ENCODE results near the gene KLHDC9. TPM values are rescaled to one million over a fixed set of nuclear protein-coding genes. Genes with fewer than 3 reads are reported as not detected.

KLHDC9 gene
- polyA plus RNA-seq, 1 donor from 2014 or later = 5.0 TPM

- peaks cover 4% of the 10 kb centered on the region for H3K27me3 Mint-ChIP-seq
- H3K9me3 Mint-ChIP-seq = no peaks in the 10 kb centered on the region
- no peaks in the 10 kb centered on the region for H3K36me3 Mint-ChIP-seq
- no peaks in the 10 kb centered on the region for H3K4me1 Mint-ChIP-seq
- H3K27ac Mint-ChIP-seq = peak overlapping the region in 1 of 3 donors; percentile 11
- H3K4me3 Mint-ChIP-seq = no peak overlapping the region
Measured at GRCh38 chr1:161083748-161084596, 14.2 kb upstream of the KLHDC9 start.

DNA sequence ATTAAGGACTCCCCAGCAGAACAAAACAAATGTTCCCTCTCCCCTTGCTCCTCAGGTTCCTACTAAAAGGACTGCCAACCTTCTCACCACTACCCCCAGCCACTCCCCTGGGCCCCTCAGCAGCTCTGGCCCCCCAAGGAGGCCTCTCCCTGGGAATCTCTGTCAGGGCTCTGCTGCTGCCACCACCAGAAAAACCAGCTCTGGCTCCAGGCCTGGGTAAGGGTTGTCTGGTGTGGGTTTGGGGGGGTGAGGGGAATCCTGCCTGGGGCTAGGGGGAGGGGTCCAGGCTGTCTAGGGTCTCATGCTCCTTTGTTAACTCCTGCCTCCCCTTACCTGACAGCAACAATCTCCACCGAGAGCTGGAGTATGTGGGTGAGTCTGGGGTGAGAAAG is 13.6 kb upstream of the KLHDC9 start:
- no peaks in the 10 kb centered on the region for H3K4me1 Mint-ChIP-seq
- no peaks in the 10 kb centered on the region for H3K9me3 Mint-ChIP-seq
- peak overlapping the region in 1 of 3 donors; percentile 11 for H3K27ac Mint-ChIP-seq
- H3K27me3 Mint-ChIP-seq = peaks cover 2% of the 10 kb centered on the region
- H3K36me3 Mint-ChIP-seq = no peaks in the 10 kb centered on the region
- H3K4me3 Mint-ChIP-seq = no peak overlapping the region

DNA sequence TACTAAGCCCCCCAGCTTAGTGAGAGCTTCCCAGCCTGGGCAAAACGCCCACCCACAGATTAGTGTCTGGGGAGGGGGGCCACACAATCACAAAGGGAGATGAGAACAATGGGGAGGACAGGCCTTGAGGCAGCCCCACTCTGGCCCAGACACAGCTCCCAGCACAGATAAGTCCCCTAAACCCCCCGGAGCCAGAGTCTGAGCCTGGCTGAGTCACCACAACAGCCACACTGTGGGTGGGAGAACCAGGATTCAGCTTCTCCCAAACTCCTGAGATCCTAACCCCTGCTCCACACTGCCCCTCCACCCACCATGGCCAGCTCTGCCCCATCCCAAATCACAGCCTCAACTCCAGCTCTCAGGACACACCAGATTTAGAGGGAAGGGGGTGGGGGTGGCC is 13.0 kb upstream of the KLHDC9 start:
- Mint-ChIP-seq H3K27ac (peak overlapping the region in 1 of 3 donors; percentile 11), H3K9me3 (no peaks in the 10 kb centered on the region), H3K36me3 (no peaks in the 10 kb centered on the region), H3K4me1 (no peaks in the 10 kb centered on the region), H3K27me3 (peaks cover 2% of the 10 kb centered on the region), H3K4me3 (no peak overlapping the region)

GRCh38 chr1:161086457-161086856 is 11.7 kb upstream of the KLHDC9 start:
- Mint-ChIP-seq H3K27ac (peak overlapping the region in 1 of 3 donors; percentile 29), H3K4me1 (no peaks in the 10 kb centered on the region), H3K9me3 (no peaks in the 10 kb centered on the region), H3K36me3 (no peaks in the 10 kb centered on the region), H3K27me3 (peaks cover 2% of the 10 kb centered on the region), H3K4me3 (no peak overlapping the region)

GRCh38 chr1:161088587-161089110 is 9.5 kb upstream of the KLHDC9 start:
- no peaks in the 10 kb centered on the region for H3K4me1 Mint-ChIP-seq
- peaks cover 2% of the 10 kb centered on the region for H3K27me3 Mint-ChIP-seq
- H3K36me3 Mint-ChIP-seq = no peaks in the 10 kb centered on the region
- H3K9me3 Mint-ChIP-seq = no peaks in the 10 kb centered on the region
- H3K4me3 Mint-ChIP-seq = no peak overlapping the region
- no peak overlapping the region for H3K27ac Mint-ChIP-seq

DNA sequence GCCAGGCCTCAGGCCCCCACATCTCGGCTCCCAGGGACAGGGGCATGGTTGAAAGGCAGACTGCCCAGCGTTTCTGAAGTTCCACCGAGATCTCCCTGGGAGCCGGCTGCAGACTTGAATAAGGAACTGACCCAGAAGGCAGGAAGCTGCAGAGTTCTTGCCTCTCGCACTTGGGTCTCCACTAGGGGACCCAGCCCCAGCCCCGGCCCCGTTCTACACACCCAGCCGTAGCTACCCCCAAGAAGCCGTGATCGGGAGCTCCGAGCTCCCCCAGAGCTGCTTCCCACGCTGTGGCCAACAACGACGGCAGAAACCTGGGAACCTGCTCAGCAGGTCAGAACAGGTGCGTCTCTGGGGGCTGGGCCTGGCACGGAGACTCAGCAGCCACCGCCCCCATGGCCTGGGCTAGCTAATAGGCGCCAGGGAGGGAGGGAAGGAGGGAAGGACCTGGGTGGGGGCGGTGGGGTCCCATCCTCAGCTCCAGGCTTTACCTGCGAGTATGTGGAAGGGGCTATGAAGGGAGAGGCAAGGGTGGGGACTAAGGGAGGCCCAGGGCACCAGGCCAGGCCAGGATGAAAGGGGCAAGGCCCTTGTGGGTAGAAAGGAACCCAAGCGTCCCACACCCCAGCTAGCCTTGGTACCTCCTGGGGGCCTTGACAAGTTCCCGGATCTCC is 8.8 kb upstream of the KLHDC9 start, which contains the start of gene NECTIN4:
TSS of gene NECTIN4 (minus strand) at position 308 of the 674 bp plus-strand sequence. CDS start at position 46, 262 bp downstream.
- Mint-ChIP-seq H3K9me3 (no peaks in the 10 kb centered on the region), H3K4me3 (no peak within 1 kb of the TSS), H3K27ac (no peak within 1 kb of the TSS), H3K4me1 (no peaks in the 10 kb centered on the region), H3K36me3 (no peaks in the 10 kb centered on the region), H3K27me3 (peaks cover 2% of the 10 kb centered on the region)

GRCh38 chr1:161089938-161090337 is 8.2 kb upstream of the KLHDC9 start:
- Mint-ChIP-seq H3K9me3 (no peaks in the 10 kb centered on the region), H3K27ac (no peak overlapping the region), H3K27me3 (peaks cover 2% of the 10 kb centered on the region), H3K4me1 (no peaks in the 10 kb centered on the region), H3K4me3 (no peak overlapping the region), H3K36me3 (no peaks in the 10 kb centered on the region)

- Mint-ChIP-seq H3K4me1 (no peaks in the 10 kb centered on the region), H3K9me3 (no peaks in the 10 kb centered on the region), H3K36me3 (no peaks in the 10 kb centered on the region), H3K4me3 (no peak overlapping the region), H3K27ac (no peak overlapping the region), H3K27me3 (peaks cover 2% of the 10 kb centered on the region)
Measured at GRCh38 chr1:161090617-161091016, 7.5 kb upstream of the KLHDC9 start.

DNA sequence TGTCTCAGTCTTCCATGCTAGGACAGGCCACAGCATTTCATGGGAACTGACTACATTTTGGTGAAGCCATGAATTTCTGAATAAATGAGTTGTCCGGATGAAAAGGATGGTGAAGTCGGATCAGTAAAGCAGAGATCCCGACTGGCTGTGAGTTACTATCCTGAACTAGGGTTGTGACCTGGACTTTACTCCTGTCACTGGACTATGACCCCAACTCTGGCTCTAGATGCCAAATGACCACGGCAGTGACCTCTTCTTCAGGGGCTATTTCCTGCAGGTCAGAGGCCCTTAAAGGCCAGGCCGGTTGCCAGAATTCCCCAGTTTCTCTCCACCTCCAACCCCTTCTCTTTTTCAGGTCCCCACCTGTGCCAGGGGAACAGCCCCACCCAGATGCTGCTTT is 7.1 kb upstream of the KLHDC9 start:
- H3K27ac Mint-ChIP-seq = no peak overlapping the region
- H3K4me3 Mint-ChIP-seq = no peak overlapping the region
- H3K4me1 Mint-ChIP-seq = peaks cover 0 to 3% (median under 1%) of the 10 kb centered on the region in 3 donors
- H3K27me3 Mint-ChIP-seq = no peaks in the 10 kb centered on the region
- H3K36me3 Mint-ChIP-seq = no peaks in the 10 kb centered on the region
- no peaks in the 10 kb centered on the region for H3K9me3 Mint-ChIP-seq

- Mint-ChIP-seq H3K4me1 (peaks cover 2 to 5% (median 5%) of the 10 kb centered on the region in 3 donors), H3K36me3 (no peaks in the 10 kb centered on the region), H3K27ac (no peak overlapping the region)
Measured at GRCh38 chr1:161091796-161092507, 6.2 kb upstream of the KLHDC9 start.

DNA sequence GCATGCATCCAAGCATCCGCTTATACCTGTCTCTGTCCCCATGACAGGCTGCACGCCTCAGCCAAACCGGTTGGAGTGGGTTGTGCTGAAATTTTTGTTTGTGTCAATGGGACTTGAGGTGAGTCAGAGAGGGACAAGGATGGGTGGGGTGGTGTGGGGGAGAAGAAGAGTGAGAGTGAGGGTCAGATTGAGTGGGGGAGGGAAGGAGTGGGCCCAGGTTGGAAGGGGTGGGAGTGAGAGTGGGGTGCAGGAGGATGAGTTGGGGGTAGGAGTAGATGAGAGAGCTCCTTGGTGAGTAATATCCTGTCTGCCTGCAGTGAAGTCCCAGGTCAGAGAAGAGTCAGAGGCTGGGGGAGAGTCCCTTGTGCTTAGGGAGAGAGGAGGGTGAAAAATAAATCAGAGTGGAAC is 5.5 kb upstream of the KLHDC9 start:
- Mint-ChIP-seq H3K36me3 (no peaks in the 10 kb centered on the region), H3K4me3 (no peak overlapping the region), H3K27me3 (no peaks in the 10 kb centered on the region), H3K9me3 (no peaks in the 10 kb centered on the region), H3K4me1 (peaks cover 8 to 11% (median 11%) of the 10 kb centered on the region in 3 donors), H3K27ac (no peak overlapping the region)

More at GRCh38 chr1:161091796-161092507, 6.2 kb upstream of the KLHDC9 start:
- Mint-ChIP-seq H3K27me3 (no peaks in the 10 kb centered on the region), H3K4me3 (no peak overlapping the region), H3K9me3 (no peaks in the 10 kb centered on the region)

GRCh38 chr1:161094481-161094880 is 3.7 kb upstream of the KLHDC9 start:
- no peaks in the 10 kb centered on the region for H3K36me3 Mint-ChIP-seq
- no peaks in the 10 kb centered on the region for H3K27me3 Mint-ChIP-seq
- H3K9me3 Mint-ChIP-seq = no peaks in the 10 kb centered on the region
- H3K4me1 Mint-ChIP-seq = peaks cover 16 to 21% (median 17%) of the 10 kb centered on the region in 3 donors
- H3K27ac Mint-ChIP-seq = peak overlapping the region in 2 of 3 donors; percentile 27 to 57
- peak overlapping the region in 1 of 4 donors; percentile 57 for H3K4me3 Mint-ChIP-seq

DNA sequence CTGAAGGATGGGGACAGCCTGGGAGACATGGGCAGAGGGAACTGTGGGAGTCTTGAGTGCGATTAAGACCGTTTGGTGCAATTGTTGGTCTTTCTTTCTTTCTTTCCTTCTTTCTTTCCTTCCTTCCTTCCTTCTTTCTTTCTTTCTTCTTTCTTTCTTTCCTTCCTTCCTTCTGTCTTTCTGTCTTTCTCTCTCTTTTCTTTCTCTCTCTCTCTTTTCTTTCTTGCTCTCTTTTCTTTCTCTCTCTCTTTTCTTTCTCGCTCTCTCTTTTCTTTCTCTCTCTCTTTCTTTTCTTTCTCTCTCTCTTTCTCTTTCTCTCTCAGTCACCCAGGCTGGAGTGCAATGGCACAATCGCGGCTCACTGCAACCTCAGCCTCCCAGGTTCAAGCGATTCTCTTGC is 2.9 kb upstream of the KLHDC9 start:
- H3K4me1 Mint-ChIP-seq = peaks cover 16 to 21% (median 17%) of the 10 kb centered on the region in 3 donors
- peak overlapping the region in 2 of 3 donors; percentile 57 to 98 for H3K27ac Mint-ChIP-seq
- H3K4me3 Mint-ChIP-seq = peak overlapping the region in 1 of 4 donors; percentile 64
- no peaks in the 10 kb centered on the region for H3K27me3 Mint-ChIP-seq
- no peaks in the 10 kb centered on the region for H3K36me3 Mint-ChIP-seq
- H3K9me3 Mint-ChIP-seq = no peaks in the 10 kb centered on the region

DNA sequence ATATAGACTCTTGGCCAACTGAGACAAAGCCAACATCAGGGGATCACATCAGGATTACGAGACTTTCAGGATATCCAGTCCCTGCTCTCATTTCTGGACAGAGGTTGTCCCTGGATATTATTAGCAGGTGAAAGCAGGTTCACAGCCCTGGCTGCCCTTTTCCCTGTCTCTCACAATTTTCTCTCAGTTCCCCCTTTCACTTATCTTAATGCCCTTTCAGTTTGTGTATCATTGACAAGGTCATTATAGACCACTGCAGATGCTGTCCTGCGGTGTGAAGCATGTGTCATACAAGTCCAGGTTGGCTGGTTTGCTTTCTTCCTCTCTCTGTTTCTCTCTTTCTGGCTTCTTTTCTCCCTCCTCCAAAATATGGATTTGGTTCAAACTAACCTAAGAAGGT is 2.1 kb upstream of the KLHDC9 start:
- Mint-ChIP-seq H3K4me3 (peak overlapping the region in 1 of 4 donors; percentile 91), H3K36me3 (no peaks in the 10 kb centered on the region)

GRCh38 chr1:161096530-161096929 is 1.6 kb upstream of the KLHDC9 start:
- Mint-ChIP-seq H3K9me3 (no peaks in the 10 kb centered on the region), H3K27ac (peak overlapping the region; percentile 67 to 100 (median 98)), H3K4me1 (peaks cover 16 to 21% (median 17%) of the 10 kb centered on the region in 3 donors), H3K36me3 (peaks cover 2% of the 10 kb centered on the region), H3K27me3 (no peaks in the 10 kb centered on the region), H3K4me3 (peak overlapping the region in 2 of 4 donors; percentile 39 to 91)

More for the DNA sequence above, 2.1 kb upstream of the KLHDC9 start:
- no peaks in the 10 kb centered on the region for H3K27me3 Mint-ChIP-seq
- no peaks in the 10 kb centered on the region for H3K9me3 Mint-ChIP-seq
- H3K27ac Mint-ChIP-seq = peak overlapping the region in 2 of 3 donors; percentile 98 to 100
- peaks cover 16 to 21% (median 17%) of the 10 kb centered on the region in 3 donors for H3K4me1 Mint-ChIP-seq
